Measurements from ENCODE around the gene LCE3D. TPM values are rescaled to one million over a fixed set of nuclear protein-coding genes. Genes with fewer than 3 reads are reported as not detected.
"Not testable (repeated sequence)": the region's sequence is repeated elsewhere in the genome, so short reads cannot be mapped to it uniquely, and the experiment has no call there.

Gene LCE3D, protein sequence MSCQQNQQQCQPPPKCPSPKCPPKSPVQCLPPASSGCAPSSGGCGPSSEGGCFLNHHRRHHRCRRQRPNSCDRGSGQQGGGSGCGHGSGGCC
- not detected for total RNA-seq

DNA sequence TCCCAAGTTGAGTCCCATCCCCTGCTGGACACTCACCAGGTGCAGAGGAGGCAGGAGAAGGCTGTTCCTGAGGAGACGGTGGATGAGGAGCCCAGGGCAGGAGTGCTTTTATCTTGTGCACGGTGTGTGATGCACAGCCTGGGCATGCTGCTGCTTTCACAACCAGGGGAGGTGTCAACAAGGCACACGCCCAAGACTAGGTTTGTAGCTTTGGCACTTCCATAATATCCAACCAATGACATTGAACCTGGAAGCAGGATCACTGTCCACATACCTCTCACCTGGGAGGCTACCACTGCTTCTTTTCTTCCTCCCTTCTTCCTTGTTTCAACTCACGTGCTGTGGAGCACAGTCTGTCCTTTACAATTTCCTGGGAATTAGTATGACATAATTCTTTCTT, at the start of gene LCE3D:
Gene LCE3D, minus strand, starts transcription at position 84 of the 400 bp plus-strand sequence. CDS start 580 bp downstream, outside the sequence.
- DNase-seq (ENCODE audit: low read depth in 2 of 3, low spot score in 2 of 3) = no peak

DNA sequence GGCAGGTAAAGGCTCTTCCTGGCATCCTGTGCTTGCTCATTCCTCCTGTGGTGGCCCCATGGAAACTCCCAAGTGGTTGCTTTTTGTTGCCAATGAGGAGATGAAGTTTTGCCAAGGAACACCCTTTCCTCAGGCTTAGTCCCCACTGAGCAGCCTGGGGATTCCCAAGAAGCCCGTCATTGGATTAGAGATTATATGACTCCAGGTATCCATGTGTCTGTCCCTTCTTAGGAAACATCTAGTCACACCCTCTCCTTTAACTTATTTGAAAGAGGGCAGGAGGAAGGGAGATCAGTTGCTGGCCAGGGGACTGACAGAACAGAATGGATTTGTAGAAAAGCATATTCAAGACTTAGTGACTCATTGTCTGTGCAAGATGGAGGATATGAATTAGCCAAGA, 46.4 kb upstream of the LCE3D start:
- DNase-seq (ENCODE audit: low read depth in 2 of 3, low spot score in 2 of 3) = no peak

DNA sequence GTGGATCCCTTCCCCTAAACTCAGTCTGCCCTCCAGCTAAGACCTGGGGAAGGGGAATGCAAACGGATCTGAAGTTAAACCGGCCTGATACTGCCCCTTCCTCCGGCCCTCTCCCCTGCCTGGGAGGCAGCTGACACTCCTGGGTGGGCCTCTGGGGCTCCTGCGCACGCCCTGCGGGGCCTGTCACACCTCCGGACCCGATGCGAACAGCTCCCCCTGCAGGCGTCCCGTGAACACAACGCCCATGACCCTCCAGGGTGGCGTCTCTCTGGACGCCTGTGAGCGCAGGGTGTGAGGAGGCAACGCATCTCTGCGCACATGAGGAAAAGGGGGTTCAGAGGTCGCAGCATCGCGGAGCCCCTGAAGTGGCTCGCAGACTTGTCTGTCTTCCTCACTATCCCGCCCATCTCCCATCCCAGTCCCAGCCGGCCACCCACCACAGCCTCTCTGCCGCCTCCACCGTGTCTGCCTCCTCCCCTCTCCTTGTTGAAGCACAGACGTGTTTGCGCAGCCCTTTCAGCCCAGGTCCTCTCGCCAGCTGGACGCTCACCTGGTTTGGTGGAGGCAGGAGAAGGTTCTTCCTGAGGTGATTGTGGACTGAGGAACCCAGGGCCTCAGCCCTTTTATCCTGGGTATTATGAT, 43.0 kb upstream of the LCE3D start:
- peak in 2 of 3 donors; percentile 11 to 27 for DNase-seq (ENCODE audit: low read depth in 2 of 3, low spot score in 2 of 3)

DNA sequence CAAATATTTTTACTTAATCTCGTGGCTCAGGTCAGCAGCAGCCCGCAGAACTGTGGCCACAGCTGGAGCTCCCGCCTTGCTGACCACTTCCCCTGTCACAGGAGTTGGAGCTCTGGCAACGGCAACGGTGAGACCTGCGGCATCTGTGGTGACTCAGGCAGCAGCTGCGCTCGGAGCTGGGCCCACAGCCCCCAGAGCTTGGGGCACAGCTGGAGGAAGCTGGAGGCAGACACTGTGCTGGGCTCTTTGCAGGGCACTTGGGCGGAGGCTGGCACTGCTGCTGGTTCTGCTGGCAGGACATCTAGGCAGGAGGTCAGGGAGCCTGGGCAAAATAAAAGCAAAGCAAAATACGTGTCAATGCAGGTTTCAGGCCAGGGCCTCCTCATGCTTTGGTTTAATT, 42.5 kb upstream of the LCE3D start, which contains the start of gene LCE3A:
Gene LCE3A, minus strand, starts transcription at position 301 of the 400 bp plus-strand sequence. Its CDS starts 0 bp downstream, at position 301.
- peak in 2 of 3 donors; percentile 33 to 56 for DNase-seq (ENCODE audit: low read depth in 2 of 3, low spot score in 2 of 3)

DNA sequence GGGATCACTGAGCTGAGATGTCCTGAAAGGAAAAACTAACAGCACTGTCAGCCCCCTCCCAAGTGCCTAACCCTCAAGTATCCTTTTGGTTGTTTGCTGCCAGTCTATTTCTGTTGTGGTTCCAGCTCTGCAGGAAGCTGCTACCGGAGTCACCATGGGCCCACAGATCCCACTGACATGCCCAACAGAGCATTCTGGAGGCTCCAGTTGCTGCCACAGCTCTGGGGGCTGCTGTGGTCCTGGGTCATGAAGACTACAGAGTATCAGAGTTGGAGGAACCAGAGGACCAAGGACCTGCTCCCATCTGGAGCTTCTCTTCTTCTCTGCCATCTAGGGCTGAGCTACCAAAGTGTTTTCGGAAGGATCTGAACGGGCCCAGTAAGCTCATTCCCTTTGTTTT, 41.7 kb upstream of the LCE3D start:
- no peak for DNase-seq (ENCODE audit: low read depth in 2 of 3, low spot score in 2 of 3)

DNA sequence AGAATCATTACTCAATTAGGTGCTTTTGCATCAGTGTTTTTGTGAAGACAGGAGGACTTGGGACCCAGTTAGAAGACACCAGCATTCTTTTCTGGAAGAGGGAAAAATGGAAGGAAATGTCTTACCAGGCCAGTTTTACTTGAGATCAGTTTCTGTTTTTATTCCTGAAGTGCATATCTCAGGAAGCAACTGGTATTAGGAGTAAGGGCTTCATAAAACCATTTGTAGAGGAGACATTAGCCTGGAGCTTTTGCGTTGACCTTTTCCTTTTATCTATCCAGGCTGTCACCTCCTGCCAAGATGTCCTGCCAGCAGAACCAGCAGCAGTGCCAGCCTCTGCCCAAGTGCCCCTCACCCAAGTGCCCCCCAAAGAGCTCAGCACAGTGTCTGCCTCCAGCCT, 33.2 kb upstream of the LCE3D start, which contains the start of gene LCE3B:
Gene LCE3B, plus strand, starts transcription at position 301 of the 400 bp plus-strand sequence. Its CDS starts 0 bp downstream, at position 301.
- DNase-seq (ENCODE audit: low read depth in 2 of 3, low spot score in 2 of 3) = no peak

DNA sequence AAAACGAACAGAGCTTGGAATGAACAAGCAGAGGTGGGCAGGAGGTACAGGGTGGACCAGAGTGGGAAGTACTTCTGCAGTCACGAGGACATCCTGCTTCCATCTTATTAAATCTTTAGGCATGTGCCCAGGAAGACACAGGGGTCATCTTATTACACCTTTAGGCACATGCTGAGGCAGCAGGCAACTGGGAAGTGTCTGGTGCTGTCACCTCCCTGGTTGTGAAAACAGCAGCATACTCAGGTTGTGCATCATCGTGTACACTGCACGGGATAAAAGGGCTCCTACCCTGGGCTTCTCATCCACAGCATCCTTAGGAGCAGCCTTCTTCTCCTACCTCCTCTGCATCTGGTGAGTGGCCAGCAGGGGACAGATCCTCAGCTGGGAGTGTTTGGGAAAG, 19.6 kb upstream of the LCE3D start, which contains the start of gene LCE3C:
Gene LCE3C, plus strand, starts transcription at position 301 of the 400 bp plus-strand sequence. CDS start 498 bp downstream, outside the sequence.
- no peak for DNase-seq (ENCODE audit: low read depth in 2 of 3, low spot score in 2 of 3)

DNA sequence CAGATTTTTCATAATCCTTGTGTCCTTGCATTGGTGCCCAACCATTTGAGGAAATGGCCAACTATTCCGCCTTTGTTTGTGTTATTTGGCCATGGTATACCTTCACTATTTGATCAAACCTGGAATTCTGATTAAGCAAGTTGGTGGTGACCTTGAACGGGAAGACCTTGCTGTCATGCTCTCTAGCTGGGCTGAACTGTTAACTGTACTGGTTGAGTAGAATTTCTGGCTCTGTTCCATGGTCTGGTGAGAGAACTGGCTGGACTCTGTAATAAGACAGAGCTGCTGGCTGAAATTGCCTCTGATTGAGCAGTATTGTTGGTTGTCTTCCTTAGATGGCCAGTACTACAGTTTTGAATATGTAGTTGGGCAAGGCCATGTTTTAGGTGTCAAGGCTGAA, 16.7 kb upstream of the LCE3D start:
- no peak for DNase-seq (ENCODE audit: low read depth in 2 of 3, low spot score in 2 of 3)

DNA sequence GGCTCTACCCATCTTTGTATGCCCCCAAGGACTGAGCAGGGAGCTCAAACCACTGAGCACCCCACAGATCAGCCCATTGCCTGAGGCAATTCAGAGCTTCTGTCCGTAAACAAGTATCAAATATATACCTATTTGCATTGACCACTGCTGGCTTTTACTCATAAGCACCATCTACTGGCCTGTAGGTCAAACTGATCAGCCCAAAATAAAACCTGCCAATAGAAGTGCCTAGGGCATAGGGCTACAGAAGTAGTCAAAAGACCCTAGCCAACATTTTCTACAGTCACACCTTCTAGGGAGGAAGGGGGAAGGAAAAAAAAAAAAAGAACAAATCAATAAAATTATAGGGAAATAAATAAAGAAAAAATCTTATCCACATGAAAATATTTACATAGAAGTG, 5.3 kb upstream of the LCE3D start:
- DNase-seq (ENCODE audit: low read depth in 2 of 3, low spot score in 2 of 3) = no peak

DNA sequence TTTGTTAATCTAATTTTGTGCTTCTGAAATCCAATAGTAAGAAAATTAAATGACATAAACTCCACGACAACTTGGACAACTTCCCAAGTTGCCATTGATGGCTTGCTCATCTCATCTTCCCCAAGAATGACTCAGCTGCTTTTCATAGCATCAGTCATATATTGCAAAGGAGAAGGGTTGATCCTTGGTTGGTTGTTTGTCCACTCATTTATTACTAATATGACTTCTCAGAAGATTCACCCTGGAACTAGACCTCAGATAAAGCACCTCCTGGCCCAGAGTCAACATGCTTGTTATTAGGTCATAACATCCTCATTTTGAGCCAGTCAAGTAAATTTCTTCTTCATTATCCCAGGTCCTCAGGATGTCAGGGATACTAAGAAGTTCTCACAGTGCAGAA, 2.3 kb upstream of the LCE3D start:
- no peak for DNase-seq (ENCODE audit: low read depth in 2 of 3, low spot score in 2 of 3)

DNA sequence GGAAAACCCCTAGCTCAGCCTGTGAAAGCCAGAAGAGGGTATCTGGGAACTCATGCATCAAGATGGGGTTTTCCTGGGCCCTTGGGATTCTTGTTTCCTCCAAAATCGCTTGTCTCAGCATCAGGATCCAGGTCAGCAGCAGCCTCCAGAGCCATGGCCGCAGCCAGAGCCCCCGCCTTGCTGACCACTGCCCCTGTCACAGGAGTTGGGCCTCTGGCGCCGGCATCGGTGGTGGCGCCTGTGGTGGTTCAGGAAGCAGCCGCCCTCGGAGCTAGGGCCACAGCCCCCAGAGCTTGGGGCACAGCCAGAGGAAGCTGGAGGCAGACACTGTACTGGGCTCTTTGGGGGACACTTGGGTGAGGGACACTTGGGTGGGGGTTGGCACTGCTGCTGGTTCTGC, 790 bp downstream of the LCE3D start:
- not testable (repeated sequence) for DNase-seq (ENCODE audit: low read depth in 2 of 3, low spot score in 2 of 3)

DNA sequence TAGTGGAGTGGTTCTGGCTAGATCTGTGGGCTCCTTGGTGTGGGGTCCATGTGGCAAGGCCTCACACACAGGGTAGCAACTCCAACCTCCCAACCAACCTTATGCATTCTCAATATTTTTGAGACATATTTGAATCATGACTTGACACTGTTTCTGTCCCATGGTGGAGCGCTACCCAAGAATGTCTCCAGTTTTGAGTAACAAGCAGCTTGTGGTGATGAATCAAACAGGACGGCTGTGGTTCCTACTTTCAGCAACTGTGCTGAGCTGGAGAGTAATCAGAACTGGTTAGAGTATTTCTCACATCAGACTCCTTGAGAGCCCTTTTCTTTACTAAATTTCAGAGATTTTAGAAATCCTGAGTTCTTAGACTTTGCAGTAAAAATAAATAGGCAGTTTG, 3.1 kb downstream of the LCE3D start:
- no peak for DNase-seq (ENCODE audit: low read depth in 2 of 3, low spot score in 2 of 3)

DNA sequence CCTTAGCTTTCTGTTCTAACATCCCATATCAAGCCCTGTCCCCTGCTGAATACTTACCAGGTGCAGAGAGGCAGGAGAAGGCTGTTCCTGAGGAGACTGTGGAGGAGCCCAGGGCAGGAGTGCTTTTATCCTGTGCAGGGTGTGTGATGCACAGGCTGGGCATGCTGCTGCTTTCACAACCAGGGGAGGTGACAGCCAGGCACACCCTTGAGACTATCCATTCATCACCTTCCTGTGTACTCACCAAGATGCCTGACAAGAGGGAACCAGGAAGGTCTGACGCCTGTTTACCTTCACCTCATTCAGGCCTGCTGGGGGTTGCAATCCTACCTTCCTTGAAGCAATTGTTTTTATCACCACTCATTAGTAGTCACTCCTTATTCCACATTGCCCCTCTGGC, 13.6 kb downstream of the LCE3D start, which contains the start of gene LCE3E:
Gene LCE3E, minus strand, starts transcription at position 100 of the 400 bp plus-strand sequence. CDS start 572 bp downstream, outside the sequence.
- no peak for DNase-seq (ENCODE audit: low read depth in 2 of 3, low spot score in 2 of 3)

DNA sequence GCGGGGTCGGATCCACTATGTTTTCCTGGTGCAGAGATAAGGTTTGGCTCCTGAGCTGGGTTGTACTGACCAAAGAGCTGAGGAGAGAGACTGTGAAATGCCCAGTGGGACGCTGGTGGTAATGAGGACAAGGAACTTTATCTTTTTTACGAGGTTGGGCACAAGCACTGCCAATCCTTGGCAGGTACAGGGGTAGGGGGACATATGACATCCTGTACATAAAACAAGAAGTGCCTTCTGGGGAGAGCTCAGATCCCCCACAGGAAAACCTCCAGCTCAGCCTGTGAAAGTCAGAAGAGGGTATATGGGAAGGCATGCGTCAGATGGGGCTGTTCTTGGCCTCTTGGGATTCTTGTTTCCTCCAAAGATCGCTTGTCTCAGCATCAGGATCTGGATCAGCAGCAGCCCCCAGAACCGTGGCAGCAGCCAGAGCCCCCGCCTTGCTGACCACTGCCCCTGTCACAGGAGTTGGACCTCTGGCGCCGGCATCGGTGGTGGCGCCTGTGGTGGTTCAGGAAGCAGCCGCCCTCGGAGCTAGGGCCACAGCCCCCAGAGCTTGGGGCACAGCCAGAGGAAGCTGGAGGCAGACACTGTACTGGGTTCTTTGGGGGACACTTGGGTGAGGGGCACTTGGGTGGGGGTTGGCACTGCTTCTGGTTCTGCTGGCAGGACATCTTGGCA, 14.6 kb downstream of the LCE3D start:
- no peak for DNase-seq (ENCODE audit: low read depth in 2 of 3, low spot score in 2 of 3)

DNA sequence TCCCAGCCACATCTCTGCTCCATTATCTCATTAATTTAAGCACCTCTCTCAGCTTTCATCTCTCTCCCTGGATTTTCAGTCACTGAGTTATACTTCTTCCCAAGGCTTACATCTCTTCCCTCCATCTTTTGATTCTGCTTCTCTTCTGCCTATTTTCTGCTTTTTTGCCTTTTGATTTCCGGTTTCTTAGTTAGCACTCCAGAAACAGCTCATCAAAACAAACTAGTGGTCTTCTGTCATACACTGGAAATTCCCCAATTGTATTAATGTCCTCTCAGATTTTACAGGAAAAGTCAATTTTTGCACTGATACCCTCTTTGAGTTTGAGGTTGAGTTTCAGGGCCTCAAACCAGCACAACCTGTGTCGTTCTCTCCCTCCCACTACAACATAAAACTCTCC, 15.2 kb downstream of the LCE3D start:
- no peak for DNase-seq (ENCODE audit: low read depth in 2 of 3, low spot score in 2 of 3)

DNA sequence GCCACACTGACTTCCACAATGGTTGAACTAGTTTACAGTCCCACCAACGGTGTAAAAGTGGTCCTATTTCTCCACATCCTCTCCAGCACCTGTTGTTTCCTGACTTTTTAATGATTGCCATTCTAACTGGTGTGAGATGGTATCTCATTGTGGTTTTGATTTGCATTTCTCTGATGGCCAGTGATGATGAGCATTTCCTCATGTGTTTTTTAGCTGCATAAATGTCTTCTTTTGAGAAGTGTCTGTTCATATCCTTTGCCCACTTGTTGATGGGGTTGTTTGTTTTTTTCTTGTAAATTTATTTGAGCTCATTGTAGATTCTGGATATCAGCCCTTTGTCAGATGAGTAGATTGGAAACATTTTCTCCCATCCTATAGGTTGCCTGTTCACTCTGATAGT, 32.0 kb downstream of the LCE3D start:
- not testable (repeated sequence) for DNase-seq (ENCODE audit: low read depth in 2 of 3, low spot score in 2 of 3)

DNA sequence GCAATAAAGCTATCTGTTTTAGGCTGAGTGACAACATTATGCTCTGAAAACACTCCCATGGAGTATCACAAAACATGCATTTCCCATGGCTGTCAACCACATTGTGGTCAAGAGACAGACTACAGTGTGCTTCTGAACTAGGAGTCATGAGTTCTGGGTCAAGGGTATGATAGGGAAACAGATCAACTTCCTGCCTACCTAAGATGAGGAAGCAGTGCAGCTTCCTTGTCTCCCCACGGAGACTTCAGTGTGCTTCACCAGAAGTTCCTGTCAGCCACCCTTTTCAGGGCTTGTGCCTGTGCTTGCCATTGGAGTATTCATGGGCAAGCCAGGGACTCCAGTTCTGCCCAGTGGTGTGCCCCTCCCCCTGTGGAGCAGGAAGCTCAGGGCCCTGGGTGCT, 33.6 kb downstream of the LCE3D start:
- DNase-seq (ENCODE audit: low read depth in 2 of 3, low spot score in 2 of 3) = peak in 1 of 3 donors; percentile 5

DNA sequence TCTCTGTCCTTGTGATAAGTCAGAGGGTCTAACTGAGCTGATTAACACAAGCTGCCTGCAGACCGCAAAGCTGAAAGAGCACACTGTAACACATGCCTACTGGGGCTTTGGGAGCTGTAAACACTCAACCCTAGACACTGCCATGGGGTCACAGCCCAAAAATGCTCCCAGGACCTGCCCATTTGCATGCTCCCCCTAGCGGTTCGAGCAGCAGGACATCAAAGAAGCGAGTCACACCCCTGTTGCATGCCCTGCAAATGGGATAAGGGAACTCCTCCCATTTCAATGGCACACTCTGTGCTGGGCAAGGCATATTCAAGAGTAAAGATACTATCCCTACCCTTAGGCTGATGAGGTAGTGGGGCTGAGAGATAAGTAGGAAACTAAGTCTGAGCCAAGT, 36.5 kb downstream of the LCE3D start:
- DNase-seq (ENCODE audit: low read depth in 2 of 3, low spot score in 2 of 3) = peak in 1 of 3 donors; percentile 11

DNA sequence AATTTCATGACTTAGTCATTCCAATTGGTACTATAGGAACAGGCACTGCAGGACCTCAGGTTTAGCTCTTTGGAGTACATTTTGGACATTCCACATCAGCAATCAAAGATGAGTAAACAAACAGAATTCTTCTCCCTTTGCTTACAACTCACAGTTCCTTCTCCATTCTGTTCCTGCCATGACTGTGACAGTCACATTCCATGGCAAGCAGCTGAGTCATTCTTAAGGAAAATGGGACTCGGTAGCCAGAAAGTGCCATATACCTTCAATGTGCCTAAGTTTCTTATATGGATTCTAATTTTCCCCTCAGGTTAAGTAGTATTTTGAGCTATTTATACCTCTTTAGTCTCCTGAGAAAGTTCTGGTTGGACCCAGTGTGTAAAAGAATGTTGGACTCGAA, 40.4 kb downstream of the LCE3D start:
- DNase-seq (ENCODE audit: low read depth in 2 of 3, low spot score in 2 of 3) = no peak

DNA sequence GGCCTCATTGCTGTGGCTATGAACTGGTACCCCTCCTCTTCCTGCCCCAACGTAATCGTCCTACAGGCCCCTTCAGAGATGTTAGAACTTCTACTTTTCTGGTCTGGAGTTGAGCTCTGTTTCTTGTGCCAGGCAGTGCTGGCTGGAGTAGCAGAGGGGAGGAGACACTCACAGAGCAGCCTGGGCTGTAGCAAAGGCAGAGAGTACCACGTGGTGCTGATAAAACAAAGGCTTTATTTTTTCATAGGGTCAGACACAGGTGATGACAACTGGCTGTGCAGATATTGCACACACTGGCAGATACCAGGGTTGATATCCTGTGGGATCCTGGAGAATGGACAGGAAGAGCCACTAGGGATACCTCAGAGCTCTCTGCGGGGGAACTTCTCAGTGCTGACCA, 42.8 kb downstream of the LCE3D start:
- no peak for DNase-seq (ENCODE audit: low read depth in 2 of 3, low spot score in 2 of 3)

DNA sequence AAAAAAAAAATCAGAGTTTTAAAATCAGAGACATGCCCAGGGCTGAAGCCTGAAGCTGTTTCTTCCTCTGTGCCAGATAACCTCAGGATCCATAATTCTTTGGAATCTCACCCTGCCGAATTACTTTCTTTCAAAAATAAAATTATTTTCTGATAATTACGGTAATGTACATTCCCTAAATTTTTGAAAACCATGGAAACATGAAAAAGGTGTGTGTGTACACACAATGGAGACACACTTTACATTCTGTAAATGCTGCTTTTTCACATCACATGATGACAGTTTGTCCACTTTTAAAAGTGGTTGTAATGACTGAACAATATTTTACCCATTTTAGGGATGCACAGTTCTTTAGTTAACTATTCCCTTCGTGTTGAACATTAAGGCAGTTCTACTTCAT, 44.5 kb downstream of the LCE3D start:
- DNase-seq (ENCODE audit: low read depth in 2 of 3, low spot score in 2 of 3) = no peak
